Heart right ventricle (tissue), 16 donors: ENCODE data around the gene MYO7B. TPM values are rescaled to one million over a fixed set of nuclear protein-coding genes. Genes with fewer than 3 reads are reported as not detected.

Experiments used
- ATAC-seq, 8 donors: fragments of 200-7000 bp; cut with Tn5 transposase; one replicate each; pipeline ENCODE4 v1.9.1; 2020; ENCODE audit warnings: mild to moderate bottlenecking in 8 of 8, moderate library complexity in 8 of 8, moderate number of reproducible peaks in 1 of 8
- DNase-seq, 2 donors: peaks; one replicate each; pipeline ENCODE4 v3.0.0-alpha.2; 2020
- H3K27ac ChIP-seq, 10 donors: fragments of 200-600 bp; sonication (generic) in 2 of 10; one replicate each; pipeline versions ENCODE4 v1.5.0 to v1.8.0; 2020 to 2022; ENCODE audit warnings: mild to moderate bottlenecking in 3 of 10
- H3K27me3 ChIP-seq, 7 donors: fragments of 200-600 bp; one replicate each; pipeline ENCODE4 v1.8.0; 2021 to 2022; ENCODE audit warnings: mild to moderate bottlenecking in 2 of 7
- H3K36me3 ChIP-seq, 9 donors: fragments of 200-600 bp; sonication (generic) in 1 of 9; one replicate each; pipeline versions ENCODE4 v1.5.0 to v1.8.0; 2020 to 2022; ENCODE audit warnings: mild to moderate bottlenecking in 2 of 9
- H3K4me1 ChIP-seq, 9 donors: fragments of 200-600 bp; sonication (generic) in 1 of 9; one replicate each; pipeline versions ENCODE4 v1.5.0 to v1.8.0; 2020 to 2022; ENCODE audit warnings: mild to moderate bottlenecking in 4 of 9
- H3K4me3 ChIP-seq, 10 donors: fragments of 200-600 bp; sonication (generic) in 2 of 10; one replicate each; pipeline versions ENCODE4 v1.5.0 to v1.8.0; 2020 to 2022; ENCODE audit warnings: mild to moderate bottlenecking in 7 of 10, moderate library complexity in 2 of 10
- H3K9me3 ChIP-seq, 11 donors: fragments of 200-600 bp in 10 of 11; sonication (generic) in 2 of 11; one replicate each; pipeline versions ENCODE4 v1.5.0 to v1.8.0; 2013 to 2022; ENCODE audit warnings: mild to moderate bottlenecking in 2 of 11, control low read depth in 1 of 11, moderate library complexity in 1 of 11
- WGBS, 2 donors: extraction: QIAGEN DNeasy Blood & Tissue Kit; methylation state at CpG; one replicate each; pipeline ENCODE4 v1.1.7; 2013; ENCODE audit warnings: inconsistent platforms in 1 of 2; 5-methylcytosine and 5-hydroxymethylcytosine counted together
- intact Hi-C, 10 donors: fragments of 100-400 bp; cut with DNase I; formaldehyde crosslinking; loops; one replicate each; pipeline versions ENCODE4 v1.11.1 to v1.14.2; 2022
- polyA plus RNA-seq, 2 donors: library from polyadenylated mRNA; stranded (reverse); fragments of 200-250 nt; gene quantifications; one replicate each; pipeline ENCODE4 v1.2.3, GENCODE V29; 2013
- total RNA-seq, 10 donors: library from RNA; stranded (reverse); fragmentation: NEBNext Ultra II Directional in 3 of 10; extraction: Animal tissue kit (Norgen Biotek cat#: 25700) in 3 of 10; gene quantifications; one replicate each; pipeline versions ENCODE4 v1.2.1 to v1.2.4, GENCODE V29; 2021 to 2023
- TF ChIP-seq, protein P1 (sequence below), 9 donors: fragments of 200-600 bp; sonication (generic) in 2 of 9; IDR thresholded peaks; one replicate each; pipeline versions ENCODE4 v1.5.0 to v1.8.0; 2021 to 2022; ENCODE audit warnings: antibody characterized with exemption in 9 of 9, mild to moderate bottlenecking in 5 of 9, moderate library complexity in 1 of 9
- donor health status: Arrhythmogenic right ventricular cardiomyopathy.
- donor health status: ischemic (EF 13 %, LVEDD 7.1; RV severe dilation, severe dysfunction).
- donor health status: healthy with polysubstance abuse.
- donor health status: DM: no; HTN: yes; CAD: no.
- donor health status: DM: no; HTN: no; CAD: no.
- donor health status: ischemic (EF 25% LVEDD 6.9; RV normal size, moderate dysfunction).
- donor health status: ischemic (EF 25% LVEDD 5.7; RV mildly dilated, moderate dysfunction).
- donor health status: healthy.
- donor health status: DM: yes; HTN: yes; CAD: no.
- donor health status: Ischemic cardiomyopathy.
- donor health status: ischemic (EF 35%, LVEDD 5.7; RV mildly dilated, moderate dysfunction).
- donor health status: nonischemic (EF 11% LVEDD 7.7; RV severe dilation, severe dysfunction).
- donor health status: DM: yes; HTN: yes; CAD: no.
- donor health status: PGD.
- donor health status: ischemic (EF 29% LVEDD 5.4; RV normal size, mild dysfunction).
- donor health status: nonischemic (EF 23%, LVEDD 6.1; RV moderate dilation, normal function).

MYO7B gene
- total and polyA plus RNA-seq, 12 donors: 0.42 to 2.3 (median 0.90) TPM

DNA sequence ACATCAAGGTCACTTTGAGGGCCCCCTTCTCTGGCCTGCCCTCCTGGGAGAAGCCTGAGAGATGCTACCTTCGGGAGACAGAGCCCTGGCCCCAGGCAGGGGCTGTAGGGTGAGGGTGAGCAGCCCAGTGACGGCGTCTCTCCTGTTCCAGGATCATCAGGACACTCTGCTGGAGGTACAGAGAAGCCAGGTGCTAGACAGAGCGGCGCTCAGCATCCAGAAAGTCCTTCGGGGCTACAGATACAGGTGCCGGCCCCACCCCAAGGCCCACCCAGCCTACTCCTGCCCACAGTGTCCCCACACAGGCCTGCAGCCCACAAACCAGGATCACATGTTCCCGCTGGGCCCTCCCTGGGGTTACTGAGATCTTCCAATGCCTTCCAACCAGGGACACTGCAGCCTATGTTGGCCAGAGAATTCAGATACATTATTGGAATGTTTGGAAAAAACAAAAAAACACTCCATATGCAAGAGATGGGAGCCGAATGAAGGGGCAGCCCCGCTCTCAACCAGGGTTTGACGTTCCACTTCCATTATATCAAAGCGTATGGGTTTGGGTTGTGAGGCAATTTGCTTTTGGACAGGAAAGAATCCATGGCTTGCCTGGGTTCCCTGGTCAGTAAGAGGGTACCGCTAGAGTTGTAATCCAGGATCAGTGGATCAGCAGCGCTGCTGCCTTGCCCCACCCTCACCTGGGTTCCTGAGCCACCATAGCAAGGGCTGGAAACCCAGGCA is 61.0 kb downstream of the MYO7B start:
- WGBS, 2 donors: 96 to 97% methylated on average over 14 of the region's 14 CpGs
- intact Hi-C loops: loop anchor here in 1 of 10 donors (10.0 kb wide), 1 partner anchor 98 kb away; no protein-coding TSS in a partner anchor
- TF ChIP-seq, protein P1, sequence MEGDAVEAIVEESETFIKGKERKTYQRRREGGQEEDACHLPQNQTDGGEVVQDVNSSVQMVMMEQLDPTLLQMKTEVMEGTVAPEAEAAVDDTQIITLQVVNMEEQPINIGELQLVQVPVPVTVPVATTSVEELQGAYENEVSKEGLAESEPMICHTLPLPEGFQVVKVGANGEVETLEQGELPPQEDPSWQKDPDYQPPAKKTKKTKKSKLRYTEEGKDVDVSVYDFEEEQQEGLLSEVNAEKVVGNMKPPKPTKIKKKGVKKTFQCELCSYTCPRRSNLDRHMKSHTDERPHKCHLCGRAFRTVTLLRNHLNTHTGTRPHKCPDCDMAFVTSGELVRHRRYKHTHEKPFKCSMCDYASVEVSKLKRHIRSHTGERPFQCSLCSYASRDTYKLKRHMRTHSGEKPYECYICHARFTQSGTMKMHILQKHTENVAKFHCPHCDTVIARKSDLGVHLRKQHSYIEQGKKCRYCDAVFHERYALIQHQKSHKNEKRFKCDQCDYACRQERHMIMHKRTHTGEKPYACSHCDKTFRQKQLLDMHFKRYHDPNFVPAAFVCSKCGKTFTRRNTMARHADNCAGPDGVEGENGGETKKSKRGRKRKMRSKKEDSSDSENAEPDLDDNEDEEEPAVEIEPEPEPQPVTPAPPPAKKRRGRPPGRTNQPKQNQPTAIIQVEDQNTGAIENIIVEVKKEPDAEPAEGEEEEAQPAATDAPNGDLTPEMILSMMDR (IDR thresholded peaks at IDR 0.05): no peak

DNA sequence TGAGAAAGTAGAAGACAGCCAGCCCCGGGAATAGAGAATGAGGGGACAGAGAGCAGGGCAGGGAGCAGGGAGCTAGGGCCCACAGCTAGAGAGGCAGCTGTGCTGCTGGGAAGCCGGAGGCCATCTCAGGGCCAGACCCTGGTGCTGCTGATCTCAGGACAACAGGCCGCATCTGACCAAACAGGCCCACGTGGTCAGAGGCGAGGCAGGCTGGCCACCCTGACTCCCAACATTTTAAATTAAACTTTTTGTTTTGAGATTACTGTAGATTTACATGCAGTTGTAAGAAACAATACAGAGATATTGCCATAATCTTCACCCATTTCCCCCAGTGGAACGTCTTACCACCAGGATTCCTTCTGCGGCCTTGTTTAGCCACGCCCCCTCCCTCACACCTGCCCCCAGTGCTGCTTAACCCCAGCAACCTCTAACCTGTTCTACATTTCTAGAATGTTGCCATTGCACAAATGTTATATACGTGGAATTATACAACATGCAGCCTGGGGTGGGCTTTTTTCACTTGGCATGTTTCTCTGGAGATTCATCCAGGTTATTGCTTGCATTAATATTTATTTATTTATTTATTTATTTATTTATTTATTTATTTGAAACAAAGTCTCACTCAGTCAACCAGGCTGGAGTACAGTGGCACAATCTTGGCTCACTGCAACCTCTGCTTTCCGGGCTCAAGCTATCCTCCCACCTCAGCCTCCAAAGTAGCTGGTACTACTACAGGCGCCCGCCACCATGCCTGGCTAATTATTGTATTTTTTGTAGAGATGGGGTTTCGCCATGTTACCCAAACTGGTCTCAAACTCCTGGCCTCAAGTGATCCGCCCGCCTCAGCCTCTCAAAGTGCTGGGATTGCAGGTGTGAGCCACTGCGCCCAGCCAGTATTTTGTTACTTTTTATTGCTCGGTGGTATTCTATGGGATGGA is 61.8 kb downstream of the MYO7B start:
- peaks cover 0 to 5% (median 0%) of the 10 kb centered on the region in 11 donors for H3K9me3 ChIP-seq
- H3K27me3 ChIP-seq: no peaks in the 10 kb centered on the region
- no peak overlapping the region for H3K4me3 ChIP-seq
- WGBS, 2 donors: 88 to 89% methylated on average over 17 of the region's 17 CpGs
- TF ChIP-seq, protein P1 (IDR thresholded peaks at IDR 0.05): no peak
- no peak overlapping the region for H3K27ac ChIP-seq
- DNase-seq (no peak), ATAC-seq (no peak)
- intact Hi-C loops: loop anchor here in 1 of 10 donors (10.0 kb wide), 1 partner anchor 97 kb away; no protein-coding TSS in a partner anchor
- H3K36me3 ChIP-seq: no peaks in the 10 kb centered on the region
- H3K4me1 ChIP-seq: no peaks in the 10 kb centered on the region

More for the DNA sequence above, 61.0 kb downstream of the MYO7B start:
- H3K4me1 ChIP-seq: peaks cover 0 to 1% (median 0%) of the 10 kb centered on the region in 9 donors
- peaks cover 0 to 5% (median 0%) of the 10 kb centered on the region in 11 donors for H3K9me3 ChIP-seq
- H3K27me3 ChIP-seq: no peaks in the 10 kb centered on the region
- no peak overlapping the region for H3K27ac ChIP-seq
- no peaks in the 10 kb centered on the region for H3K36me3 ChIP-seq
- H3K4me3 ChIP-seq: no peak overlapping the region
- no peak for DNase-seq
- ATAC-seq: no peak

DNA sequence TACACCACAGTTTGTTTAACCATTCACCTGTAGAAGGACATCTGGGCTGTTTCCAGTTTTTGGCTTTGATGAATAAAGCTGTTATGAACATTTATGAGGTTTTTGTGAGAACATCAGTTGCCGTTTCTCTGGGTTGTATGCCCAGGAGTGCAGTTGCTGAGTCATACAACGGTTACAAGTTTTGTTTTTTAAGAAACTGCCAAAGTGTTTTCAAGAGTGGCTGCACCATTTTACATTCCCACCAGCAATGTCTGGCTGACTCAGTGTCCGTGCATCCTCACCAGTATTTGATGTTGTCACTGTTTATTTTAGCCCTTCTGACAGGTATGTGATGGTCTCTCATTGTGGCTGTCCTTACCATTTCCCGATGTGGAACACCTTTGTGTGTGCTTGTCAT is 62.5 kb downstream of the MYO7B start:
- DNase-seq (no peak), ATAC-seq (no peak)
- TF ChIP-seq, protein P1 (IDR thresholded peaks at IDR 0.05): no peak
- WGBS, 2 donors: 77 to 87% methylated on average over 4 of the region's 4 CpGs
- Histone ChIP-seq H3K9me3 (peaks cover 0 to 6% (median 0%) of the 10 kb centered on the region in 11 donors), H3K27me3 (no peaks in the 10 kb centered on the region), H3K4me1 (no peaks in the 10 kb centered on the region), H3K4me3 (no peak overlapping the region), H3K36me3 (no peaks in the 10 kb centered on the region), H3K27ac (no peak overlapping the region)
- intact Hi-C loops: loop anchor here in 1 of 10 donors (10.0 kb wide), 1 partner anchor 97 kb away; no protein-coding TSS in a partner anchor

DNA sequence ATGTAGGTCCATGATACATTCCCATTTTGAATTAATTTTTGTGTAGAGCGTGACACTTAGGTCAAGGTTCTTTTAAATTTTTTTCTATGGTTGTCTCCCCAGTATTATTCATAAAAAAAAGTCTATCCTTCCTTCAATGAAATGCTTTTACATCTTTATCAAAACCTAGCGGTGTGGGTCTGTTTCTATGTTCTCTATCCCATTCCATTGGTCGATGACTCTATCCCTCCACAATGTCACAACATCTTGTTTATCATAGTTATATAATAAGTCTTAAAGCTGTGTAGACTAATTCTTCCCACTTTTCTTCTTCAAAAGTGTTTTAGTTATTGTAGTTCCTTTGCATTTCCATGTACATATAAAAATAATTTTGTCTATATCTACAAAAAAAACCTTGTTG is 63.2 kb downstream of the MYO7B start:
- 90 to 92% methylated on average over 3 of the region's 3 CpGs for WGBS, 2 donors
- DNase-seq: no peak
- H3K36me3 ChIP-seq: no peaks in the 10 kb centered on the region
- no peak overlapping the region for H3K4me3 ChIP-seq
- TF ChIP-seq, protein P1 (IDR thresholded peaks at IDR 0.05): no peak
- H3K4me1 ChIP-seq: no peaks in the 10 kb centered on the region
- ATAC-seq: no peak
- no peaks in the 10 kb centered on the region for H3K27me3 ChIP-seq
- H3K27ac ChIP-seq: no peak overlapping the region
- intact Hi-C loops: loop anchor here in 1 of 10 donors (10.0 kb wide), 1 partner anchor 96 kb away; no protein-coding TSS in a partner anchor
- peaks cover 0 to 14% (median 4%) of the 10 kb centered on the region in 11 donors for H3K9me3 ChIP-seq
